Parathyroid adenoma (tissue), 2 donors: ENCODE results near the gene ELF5.

ENCODE experiments used
- H2AFZ ChIP-seq: fragments of 300-600 bp; sonication (generic); one replicate; pipeline ENCODE4 v1.7.0; 2017; ENCODE audit warnings: antibody characterized with exemption, mild to moderate bottlenecking
- H3K27ac ChIP-seq: fragments of 300-600 bp; sonication (generic); one replicate; pipeline ENCODE4 v1.7.0; 2017
- H3K27me3 ChIP-seq: fragments of 300-600 bp; sonication (generic); one replicate; pipeline ENCODE4 v1.7.0; 2017; ENCODE audit warnings: low read length; ENCODE audit not compliant: control insufficient read depth, insufficient read depth
- H3K36me3 ChIP-seq: fragments of 300-600 bp; sonication (generic); one replicate; pipeline ENCODE4 v1.7.0; 2017; ENCODE audit warnings: low read length; ENCODE audit not compliant: control insufficient read depth, insufficient read depth
- H3K4me1 ChIP-seq: fragments of 300-600 bp; sonication (generic); one replicate; pipeline ENCODE4 v1.7.0; 2017; ENCODE audit warnings: control low read depth
- H3K4me2 ChIP-seq: fragments of 300-600 bp; sonication (generic); one replicate; pipeline ENCODE4 v1.7.0; 2017; ENCODE audit warnings: low read length
- H3K4me3 ChIP-seq: fragments of 300-600 bp; sonication (generic); one replicate; pipeline ENCODE4 v1.7.0; 2017; ENCODE audit warnings: low read depth, low read length
- H3K79me2 ChIP-seq: fragments of 300-600 bp; sonication (generic); one replicate; pipeline ENCODE4 v1.7.0; 2017; ENCODE audit warnings: control low read depth
- H3K9ac ChIP-seq: fragments of 300-600 bp; sonication (generic); one replicate; pipeline ENCODE4 v1.7.0; 2017; ENCODE audit warnings: mild to moderate bottlenecking
- H3K9me3 ChIP-seq: fragments of 300-600 bp; sonication (generic); one replicate; pipeline ENCODE4 v1.7.0; 2017; ENCODE audit warnings: low read length; ENCODE audit not compliant: control insufficient read depth
- CTCF ChIP-seq: fragments of 300-600 bp; sonication (generic); IDR thresholded peaks from one replicate; pipeline ENCODE4 v1.7.0; 2017; ENCODE audit warnings: antibody characterized with exemption, mild to moderate bottlenecking
- donor health status: primary hyperparathyroidism.

ELF5 gene

GRCh38 chr11:34445956-34446355 is 67.6 kb downstream of the ELF5 start:
- Histone ChIP-seq H3K9me3 (no peaks in the 10 kb centered on the region), H3K4me3 (no peak overlapping the region), H2AFZ (no peak overlapping the region), H3K4me2 (no peak overlapping the region), H3K79me2 (peaks cover 16% of the 10 kb centered on the region), H3K4me1 (no peaks in the 10 kb centered on the region), H3K27ac (no peak overlapping the region), H3K36me3 (no peaks in the 10 kb centered on the region), H3K9ac (no peak overlapping the region), H3K27me3 (no peaks in the 10 kb centered on the region)
- TF ChIP-seq CTCF = no peak

GRCh38 chr11:34444428-34444827 is 69.2 kb downstream of the ELF5 start:
- Histone ChIP-seq H3K9me3 (no peaks in the 10 kb centered on the region), H3K79me2 (peaks cover 24% of the 10 kb centered on the region), H3K4me3 (no peak overlapping the region), H3K4me2 (no peak overlapping the region), H3K4me1 (no peaks in the 10 kb centered on the region), H3K27ac (no peak overlapping the region), H2AFZ (no peak overlapping the region), H3K27me3 (no peaks in the 10 kb centered on the region), H3K36me3 (no peaks in the 10 kb centered on the region), H3K9ac (no peak overlapping the region)
- TF ChIP-seq CTCF = no peak

GRCh38 chr11:34443136-34443535 is 70.5 kb downstream of the ELF5 start:
- TF ChIP-seq CTCF = no peak
- Histone ChIP-seq H3K4me1 (no peaks in the 10 kb centered on the region), H3K36me3 (no peaks in the 10 kb centered on the region)

GRCh38 chr11:34441814-34442213 is 71.8 kb downstream of the ELF5 start:
- Histone ChIP-seq H3K9ac (no peak overlapping the region), H3K4me1 (no peaks in the 10 kb centered on the region), H3K27ac (no peak overlapping the region), H3K36me3 (no peaks in the 10 kb centered on the region), H3K27me3 (no peaks in the 10 kb centered on the region), H3K79me2 (peaks cover 24% of the 10 kb centered on the region), H3K9me3 (no peaks in the 10 kb centered on the region), H3K4me2 (no peak overlapping the region), H3K4me3 (no peak overlapping the region), H2AFZ (no peak overlapping the region)
- TF ChIP-seq CTCF = no peak

More at GRCh38 chr11:34443136-34443535, 70.5 kb downstream of the ELF5 start:
- no peak overlapping the region for H3K4me2 ChIP-seq
- H3K9me3 ChIP-seq = no peaks in the 10 kb centered on the region
- no peak overlapping the region for H3K4me3 ChIP-seq
- no peak overlapping the region for H3K9ac ChIP-seq
- no peak overlapping the region for H2AFZ ChIP-seq
- H3K79me2 ChIP-seq = peaks cover 24% of the 10 kb centered on the region
- H3K27ac ChIP-seq = no peak overlapping the region
- H3K27me3 ChIP-seq = no peaks in the 10 kb centered on the region

- no peaks in the 10 kb centered on the region for H3K27me3 ChIP-seq
- TF ChIP-seq CTCF = no peak
- no peaks in the 10 kb centered on the region for H3K4me1 ChIP-seq
- no peak overlapping the region for H3K27ac ChIP-seq
- H3K9me3 ChIP-seq = no peaks in the 10 kb centered on the region
- peak overlapping the region; percentile 90 for H3K4me3 ChIP-seq
- H3K79me2 ChIP-seq = peaks cover 22% of the 10 kb centered on the region
- no peak overlapping the region for H3K9ac ChIP-seq
- H3K36me3 ChIP-seq = no peaks in the 10 kb centered on the region
- H3K4me2 ChIP-seq = peak overlapping the region; percentile 76
- no peak overlapping the region for H2AFZ ChIP-seq
Measured at GRCh38 chr11:34439610-34440198, 73.9 kb downstream of the ELF5 start.
